GM23248 (cell line): ENCODE measurements around the gene ZNF653.

Experiments used
- EZH2 ChIP-seq: fragments of 200-600 bp; sonication (generic); IDR thresholded peaks from 2 replicates; pipeline ENCODE4 v1.6.1; 2018; ENCODE audit warnings: antibody characterized with exemption, mild to moderate bottlenecking; ENCODE audit not compliant: insufficient read depth, poor library complexity, severe bottlenecking
- EZH2phosphoT487 ChIP-seq: fragments of 200-600 bp; sonication (generic); IDR thresholded peaks from 2 replicates; pipeline ENCODE4 v1.6.1; 2018; ENCODE audit warnings: antibody characterized with exemption, moderate library complexity, mild to moderate bottlenecking, low read depth; ENCODE audit not compliant: insufficient read depth

DNA sequence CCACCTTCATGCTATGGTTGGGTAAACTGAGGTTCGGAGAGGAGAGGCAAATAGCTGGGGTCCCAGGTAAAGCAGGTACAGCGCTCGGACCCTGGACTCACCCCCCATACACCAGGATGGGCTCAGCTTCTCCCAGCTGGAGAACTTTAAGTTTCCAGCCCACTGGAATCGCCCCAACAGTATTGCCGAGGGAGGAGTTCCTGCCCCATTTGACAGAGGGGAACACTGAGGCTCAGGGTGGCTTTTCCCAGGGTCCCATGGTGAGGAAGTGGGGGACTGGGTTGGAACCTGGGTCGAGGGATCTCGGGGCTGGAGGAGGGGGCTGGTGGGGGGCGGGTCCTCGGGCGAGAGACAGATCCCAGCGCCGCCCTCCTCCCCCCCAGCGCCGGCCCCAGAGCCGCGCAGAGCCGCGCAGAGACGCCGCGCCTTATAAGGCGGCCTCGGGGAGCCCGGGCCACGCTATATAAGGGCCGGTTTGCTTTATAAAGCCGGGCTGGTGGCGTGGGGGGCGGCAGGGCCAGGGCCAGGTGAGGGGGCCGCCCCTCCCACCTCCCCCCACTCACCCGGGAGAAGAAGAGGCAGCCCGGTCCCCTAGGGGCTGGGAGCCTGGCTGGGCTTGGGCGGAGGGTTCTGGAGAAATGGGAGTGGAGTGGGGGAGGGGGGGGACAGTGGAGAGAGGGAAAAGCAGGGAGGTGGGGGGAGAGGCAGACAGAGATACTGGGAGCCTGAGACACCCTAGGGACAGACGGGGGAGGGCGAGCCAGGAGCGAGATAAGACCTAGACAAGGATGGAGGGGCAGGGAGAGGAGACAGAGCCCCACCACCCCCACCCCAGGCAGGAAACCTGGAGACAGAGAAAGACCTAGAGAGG lies 34.1 kb upstream of the ZNF653 start:
- no peak for TF ChIP-seq EZH2
- no peak for TF ChIP-seq EZH2phosphoT487
